Measurements from ENCODE around the gene LHFPL4.

The LHFPL4 gene

DNA sequence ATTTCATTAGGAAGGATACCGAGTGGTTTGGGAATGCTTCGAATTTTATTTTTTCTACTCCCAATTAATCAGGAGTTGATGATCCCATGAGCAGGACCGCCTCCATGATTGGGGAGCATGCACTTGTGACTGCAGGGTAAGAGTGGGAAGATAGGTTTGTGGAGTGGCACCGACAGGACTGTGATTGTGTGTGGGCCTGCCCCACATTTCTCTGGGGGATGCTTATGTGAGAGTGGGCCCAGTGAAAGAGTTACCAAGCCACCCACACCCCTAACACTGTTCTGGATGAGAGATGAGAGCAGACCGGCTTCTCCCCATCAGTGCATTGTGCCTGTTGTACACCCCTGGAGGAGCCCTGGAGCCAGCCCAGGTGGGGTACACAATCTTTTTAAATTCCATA is 76.7 kb downstream of the LHFPL4 start:
- no peaks in the 10 kb centered on the region for H3K4me1 Mint-ChIP-seq (ENCODE audit: low read depth)
- intact Hi-C loops (cut with micrococcal nuclease) = no loop called here
- no peaks in the 10 kb centered on the region for H3K27me3 Mint-ChIP-seq
- H3K4me3 Mint-ChIP-seq = no peak overlapping the region
- H3K9me3 Mint-ChIP-seq = no peaks in the 10 kb centered on the region
- peaks cover 97% of the 10 kb centered on the region for H3K36me3 Mint-ChIP-seq (ENCODE audit: low read depth)
- no peak overlapping the region for H3K27ac Mint-ChIP-seq

DNA sequence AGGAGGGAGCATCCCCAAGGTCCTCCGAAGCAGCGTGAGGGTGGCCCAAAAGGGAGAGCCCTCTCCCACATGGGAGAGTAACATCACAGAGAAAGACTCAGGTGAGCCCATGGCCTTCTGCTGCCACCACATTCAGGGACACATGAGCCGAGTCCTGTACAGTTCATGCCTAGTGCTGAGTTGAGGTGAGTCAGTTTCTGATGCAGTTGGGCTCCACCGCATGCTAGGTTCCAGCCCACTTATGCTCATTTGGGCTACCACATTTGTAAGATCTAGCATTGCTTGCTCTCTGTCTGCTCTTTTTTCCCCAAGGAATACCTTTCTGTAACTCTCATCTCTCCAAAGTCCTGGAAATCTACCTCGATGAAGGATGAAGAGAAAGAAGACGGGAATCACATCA is 79.1 kb downstream of the LHFPL4 start:
- H3K27me3 Mint-ChIP-seq = no peaks in the 10 kb centered on the region
- H3K27ac Mint-ChIP-seq = no peak overlapping the region
- intact Hi-C loops (cut with micrococcal nuclease) = no loop called here
- H3K9me3 Mint-ChIP-seq = no peaks in the 10 kb centered on the region
- H3K4me1 Mint-ChIP-seq (ENCODE audit: low read depth) = no peaks in the 10 kb centered on the region
- H3K4me3 Mint-ChIP-seq = no peak overlapping the region
- peaks cover 95% of the 10 kb centered on the region for H3K36me3 Mint-ChIP-seq (ENCODE audit: low read depth)

DNA sequence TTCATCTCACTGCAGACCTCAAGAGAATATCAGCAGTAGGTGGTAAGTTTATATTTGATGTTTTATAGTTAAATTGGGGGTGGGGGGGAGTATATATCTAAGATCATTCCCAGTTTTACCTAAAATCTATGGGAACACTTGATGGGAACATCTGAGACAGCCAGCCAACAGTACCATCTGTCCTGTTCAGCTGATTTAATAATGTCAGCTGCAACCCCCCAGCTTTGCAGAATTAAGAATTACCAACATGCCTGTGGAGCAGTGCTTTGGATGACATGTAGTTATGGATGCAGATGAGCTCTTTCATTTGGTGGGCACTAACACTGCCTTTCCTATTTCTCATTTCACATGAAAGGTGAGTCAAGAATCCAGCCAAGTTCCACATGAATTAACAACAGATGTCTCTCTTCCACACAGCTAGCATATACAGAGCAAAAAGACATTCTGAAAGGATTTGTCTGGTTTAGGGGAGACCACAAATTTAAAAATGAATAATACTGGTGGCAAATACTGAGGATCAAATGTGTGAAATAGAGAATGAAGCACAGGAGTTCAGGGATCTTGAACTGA is 80.0 kb downstream of the LHFPL4 start:
- H3K4me1 Mint-ChIP-seq (ENCODE audit: low read depth) = no peaks in the 10 kb centered on the region
- no peak overlapping the region for H3K4me3 Mint-ChIP-seq
- H3K27ac Mint-ChIP-seq = no peak overlapping the region
- intact Hi-C loops (cut with micrococcal nuclease) = no loop called here
- no peaks in the 10 kb centered on the region for H3K9me3 Mint-ChIP-seq
- no peaks in the 10 kb centered on the region for H3K27me3 Mint-ChIP-seq
- peaks cover 93% of the 10 kb centered on the region for H3K36me3 Mint-ChIP-seq (ENCODE audit: low read depth)

DNA sequence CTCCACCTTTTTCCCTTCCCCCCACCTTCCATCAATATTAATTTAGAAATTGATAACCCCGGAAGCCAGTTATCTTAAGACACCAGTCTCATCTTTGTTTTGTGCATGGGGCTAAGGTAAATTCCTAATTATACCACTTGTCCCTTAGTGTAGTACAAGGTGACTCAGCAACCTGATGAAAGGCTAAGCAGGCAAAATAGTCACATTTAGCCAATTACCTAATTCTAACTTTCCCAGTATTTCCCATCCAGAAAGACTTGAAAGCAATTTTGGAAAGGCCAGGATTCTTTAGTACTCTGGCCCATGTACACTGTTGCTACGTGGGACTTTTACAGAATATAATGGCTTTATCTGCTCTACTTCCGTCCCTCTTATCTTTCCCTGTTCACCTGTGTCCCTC is 83.6 kb downstream of the LHFPL4 start:
- Mint-ChIP-seq H3K4me3 (no peak overlapping the region), H3K27me3 (no peaks in the 10 kb centered on the region), H3K4me1 (ENCODE audit: low read depth) (no peaks in the 10 kb centered on the region), H3K27ac (no peak overlapping the region), H3K36me3 (ENCODE audit: low read depth) (peaks cover 94% of the 10 kb centered on the region), H3K9me3 (no peaks in the 10 kb centered on the region)
- intact Hi-C loops (cut with micrococcal nuclease) = no loop called here

DNA sequence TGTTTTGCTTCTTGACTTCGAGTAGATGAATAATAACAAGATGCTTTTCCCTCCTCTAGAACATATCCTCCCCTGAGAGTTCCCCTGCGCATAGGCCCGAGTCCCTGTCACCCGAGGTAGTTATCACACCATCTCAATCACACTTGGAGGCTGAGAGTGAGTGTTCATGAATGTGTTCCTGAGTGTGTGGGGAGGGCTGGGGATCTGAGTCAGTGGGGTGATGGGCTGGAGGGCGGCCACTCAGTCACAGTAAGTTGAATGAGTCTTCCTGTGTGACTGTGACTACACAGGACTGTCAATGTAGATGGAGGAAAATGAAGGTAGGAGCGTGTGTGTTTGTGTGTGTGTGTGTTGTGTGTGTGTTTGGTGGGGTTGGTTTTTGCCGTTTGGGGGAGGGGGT is 85.2 kb downstream of the LHFPL4 start:
- intact Hi-C loops (cut with micrococcal nuclease) = no loop called here
- Mint-ChIP-seq H3K27me3 (no peaks in the 10 kb centered on the region), H3K36me3 (ENCODE audit: low read depth) (peaks cover 94% of the 10 kb centered on the region), H3K4me1 (ENCODE audit: low read depth) (no peaks in the 10 kb centered on the region), H3K4me3 (no peak overlapping the region), H3K9me3 (no peaks in the 10 kb centered on the region), H3K27ac (no peak overlapping the region)

DNA sequence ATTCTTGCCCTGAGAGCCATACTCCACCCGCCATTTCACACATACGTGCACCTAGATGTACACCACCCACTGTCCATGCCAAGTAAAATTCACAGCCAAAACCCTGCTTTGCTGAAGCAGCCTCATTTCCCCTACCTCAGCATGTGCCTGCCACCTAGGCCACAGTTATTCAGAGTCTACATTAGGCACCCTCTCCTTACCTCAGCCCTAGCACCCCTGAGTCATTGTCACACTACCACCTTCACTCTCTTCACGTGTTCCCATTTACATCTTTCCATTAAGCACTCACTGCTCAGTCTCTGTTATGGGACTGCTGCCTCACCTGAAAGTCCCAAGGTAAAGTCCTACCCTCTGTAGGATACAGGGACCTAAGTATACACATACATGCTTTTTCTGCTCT is 86.2 kb downstream of the LHFPL4 start:
- Mint-ChIP-seq H3K27me3 (no peaks in the 10 kb centered on the region), H3K4me3 (no peak overlapping the region), H3K9me3 (no peaks in the 10 kb centered on the region), H3K36me3 (ENCODE audit: low read depth) (peaks cover 91% of the 10 kb centered on the region), H3K4me1 (ENCODE audit: low read depth) (no peaks in the 10 kb centered on the region), H3K27ac (no peak overlapping the region)
- intact Hi-C loops (cut with micrococcal nuclease) = no loop called here

DNA sequence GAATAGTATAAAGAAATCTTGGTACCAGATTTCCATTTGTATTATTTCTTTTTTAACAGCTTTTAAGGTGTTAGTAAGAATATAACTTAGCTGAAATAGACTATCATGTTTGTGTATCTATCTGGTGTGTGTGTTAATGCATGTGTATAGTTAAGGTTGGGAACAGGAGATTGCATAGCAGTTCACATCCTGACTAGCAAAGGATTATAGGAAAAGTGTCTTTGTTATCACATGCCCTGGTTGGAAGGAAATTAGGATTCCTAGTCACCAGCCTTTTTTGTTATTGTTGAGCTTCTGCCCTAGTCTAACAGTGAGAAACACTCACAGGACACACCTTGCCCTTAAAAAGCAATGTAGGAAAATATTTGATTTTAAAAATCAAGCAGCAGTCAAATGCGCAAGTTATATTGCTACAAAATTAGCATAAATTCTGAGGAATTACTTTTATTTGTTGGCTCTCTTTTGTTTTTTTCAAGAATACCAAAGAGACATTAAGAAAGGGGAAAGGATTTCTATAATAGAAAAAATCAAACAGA is 98.0 kb downstream of the LHFPL4 start:
- no peaks in the 10 kb centered on the region for H3K9me3 Mint-ChIP-seq
- H3K27me3 Mint-ChIP-seq = no peaks in the 10 kb centered on the region
- H3K27ac Mint-ChIP-seq = no peak overlapping the region
- H3K4me3 Mint-ChIP-seq = no peak overlapping the region
- H3K36me3 Mint-ChIP-seq (ENCODE audit: low read depth) = peaks cover 65% of the 10 kb centered on the region
- H3K4me1 Mint-ChIP-seq (ENCODE audit: low read depth) = no peaks in the 10 kb centered on the region
- intact Hi-C loops (cut with micrococcal nuclease) = no loop called here

DNA sequence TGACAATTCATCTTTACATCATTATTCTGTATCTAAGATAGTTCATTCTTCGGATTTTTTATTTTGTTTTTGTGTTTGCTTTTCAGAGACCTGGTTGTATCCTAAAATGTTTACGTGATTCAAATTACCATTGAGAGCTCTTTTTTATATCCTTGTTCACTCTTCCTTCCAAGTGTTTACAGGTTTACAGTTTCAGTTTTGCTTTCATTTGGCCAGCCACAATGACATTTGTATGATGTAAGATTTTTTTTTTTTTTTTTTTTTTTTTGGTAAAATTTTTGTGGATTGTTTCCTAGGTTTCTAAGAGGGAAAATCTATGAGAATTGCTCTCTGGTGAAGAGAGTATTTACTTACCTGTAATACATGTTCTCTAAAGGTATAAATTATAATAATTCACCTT is 101.2 kb downstream of the LHFPL4 start:
- intact Hi-C loops (cut with micrococcal nuclease) = no loop called here
- H3K36me3 Mint-ChIP-seq (ENCODE audit: low read depth) = peaks cover 69% of the 10 kb centered on the region

DNA sequence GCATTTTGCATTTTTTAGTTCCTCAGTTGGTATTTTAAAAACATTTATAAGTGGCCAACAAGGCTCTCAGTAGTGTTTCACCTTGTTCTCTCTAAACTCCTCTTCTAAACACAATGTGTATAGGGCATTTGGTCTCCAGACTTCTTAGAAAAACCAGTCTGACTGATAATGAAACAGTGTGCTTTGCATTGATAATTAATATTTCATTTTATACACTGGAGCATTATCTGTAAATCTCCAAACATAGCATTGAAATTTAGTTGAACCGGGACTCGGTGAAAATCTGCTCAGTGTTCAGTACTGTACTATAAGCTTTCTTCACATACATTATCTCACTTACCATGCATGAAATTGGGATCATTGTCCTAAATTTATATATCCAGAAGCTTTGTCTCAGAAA is 102.6 kb downstream of the LHFPL4 start:
- Mint-ChIP-seq H3K9me3 (no peaks in the 10 kb centered on the region), H3K4me3 (no peak overlapping the region), H3K36me3 (ENCODE audit: low read depth) (peaks cover 75% of the 10 kb centered on the region), H3K27me3 (no peaks in the 10 kb centered on the region), H3K27ac (no peak overlapping the region), H3K4me1 (ENCODE audit: low read depth) (no peaks in the 10 kb centered on the region)
- intact Hi-C loops (cut with micrococcal nuclease) = no loop called here

More for the DNA sequence above, 101.2 kb downstream of the LHFPL4 start:
- Mint-ChIP-seq H3K27ac (no peak overlapping the region), H3K4me1 (ENCODE audit: low read depth) (no peaks in the 10 kb centered on the region), H3K9me3 (no peaks in the 10 kb centered on the region), H3K4me3 (no peak overlapping the region), H3K27me3 (no peaks in the 10 kb centered on the region)

DNA sequence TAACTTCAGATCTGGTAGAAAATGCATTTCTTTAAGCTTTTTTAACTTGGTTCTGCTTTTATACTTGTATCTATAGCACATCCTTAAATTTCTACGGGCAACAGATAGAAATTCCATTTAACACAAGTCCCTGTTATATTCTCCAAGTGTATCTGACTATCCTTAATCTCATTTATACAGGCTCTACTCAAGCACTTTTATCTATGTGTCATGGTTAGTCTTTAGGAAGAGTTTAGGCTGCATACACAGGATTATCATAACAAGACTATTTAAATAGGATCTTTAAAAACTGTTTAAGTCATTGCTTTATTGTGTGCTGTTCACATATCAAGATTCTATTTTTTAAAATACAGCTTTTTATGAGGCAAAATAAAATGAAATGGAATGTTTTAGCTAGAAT is 103.5 kb downstream of the LHFPL4 start:
- Mint-ChIP-seq H3K27ac (no peak overlapping the region), H3K4me1 (ENCODE audit: low read depth) (no peaks in the 10 kb centered on the region), H3K36me3 (ENCODE audit: low read depth) (peaks cover 83% of the 10 kb centered on the region), H3K4me3 (no peak overlapping the region), H3K9me3 (no peaks in the 10 kb centered on the region), H3K27me3 (no peaks in the 10 kb centered on the region)
- intact Hi-C loops (cut with micrococcal nuclease) = no loop called here

DNA sequence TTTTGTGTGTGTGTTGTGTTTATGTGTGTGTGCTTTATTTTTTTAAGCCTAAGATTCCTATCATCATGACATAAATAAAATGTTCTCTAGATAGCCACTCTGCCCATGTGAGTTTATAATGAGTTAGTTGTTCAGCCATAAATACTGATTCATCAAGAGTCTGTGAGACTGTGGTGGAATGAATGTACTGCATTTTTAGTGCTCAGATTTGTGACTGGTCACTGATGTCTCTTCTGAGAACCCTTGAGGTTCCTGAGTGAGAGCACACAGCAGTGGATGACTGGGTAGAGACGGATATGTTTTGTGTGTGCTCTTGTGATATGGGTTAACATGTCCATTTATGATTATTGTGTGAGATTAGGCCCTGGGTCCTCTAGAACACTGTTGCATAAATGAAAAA is 105.0 kb downstream of the LHFPL4 start:
- no peaks in the 10 kb centered on the region for H3K4me1 Mint-ChIP-seq (ENCODE audit: low read depth)
- intact Hi-C loops (cut with micrococcal nuclease) = no loop called here
- no peak overlapping the region for H3K27ac Mint-ChIP-seq
- no peaks in the 10 kb centered on the region for H3K9me3 Mint-ChIP-seq
- peaks cover 90% of the 10 kb centered on the region for H3K36me3 Mint-ChIP-seq (ENCODE audit: low read depth)
- no peaks in the 10 kb centered on the region for H3K27me3 Mint-ChIP-seq
- no peak overlapping the region for H3K4me3 Mint-ChIP-seq

Data from dendritic cell treated with granulocyte-macrophage colony-stimulating factor and Interleukin-4, amounts not matched to agents 40 ng/mL and 50 ng/mL, for 4 days (primary cell).